WTC11 (cell line): ENCODE measurements around the gene TBKBP1. TPM values are rescaled to one million over a fixed set of nuclear protein-coding genes. Genes with fewer than 3 reads are reported as not detected.

Source experiments
- ATAC-seq: fragments of 200-7000 bp; cut with Tn5 transposase; 2 replicates; pipeline ENCODE4 v1.10.0; 2021; ENCODE audit warnings: mild to moderate bottlenecking, moderate library complexity
- CTCF ChIA-PET: fragments of 300-600 bp; sonication (Branson Sonifier 250); formaldehyde crosslinking; loops from one replicate; lab custom pipeline; 2021; ENCODE audit warnings: antibody characterized with exemption; lab: Charles Lee
- POLR2A ChIA-PET: fragments of 350-600 bp; sonication (Branson Sonifier 250); formaldehyde crosslinking; loops from one replicate; lab custom pipeline; 2021; ENCODE audit warnings: antibody characterized with exemption; lab: Charles Lee
- DNase-seq: peaks from one replicate; pipeline ENCODE4 v3.0.0; 2021; ENCODE audit warnings: low spot score
- H3K27ac Mint-ChIP-seq: 2 replicates; pipeline ENCODE4 v1.8.0; 2021; ENCODE audit warnings: mixed read lengths
- H3K27me3 Mint-ChIP-seq: 2 replicates; pipeline ENCODE4 v1.8.0; 2021; ENCODE audit warnings: low read depth, mild to moderate bottlenecking, moderate library complexity, mixed read lengths
- H3K36me3 Mint-ChIP-seq: 2 replicates; pipeline ENCODE4 v1.8.0; 2021; ENCODE audit warnings: mixed read lengths
- H3K4me1 Mint-ChIP-seq: 2 replicates; pipeline ENCODE4 v1.8.0; 2022; ENCODE audit warnings: mixed read lengths
- H3K4me3 Mint-ChIP-seq: 2 replicates; pipeline ENCODE4 v1.8.0; 2021; ENCODE audit warnings: mild to moderate bottlenecking, moderate library complexity, mixed read lengths
- H3K9me3 Mint-ChIP-seq: 2 replicates; pipeline ENCODE4 v1.8.0; 2021; ENCODE audit warnings: mixed read lengths
- ARID4B ChIP-seq: sonication (generic); formaldehyde crosslinking; IDR thresholded peaks from 2 replicates; pipeline ENCODE4 v1.8.0; 2023; ENCODE audit warnings: missing genetic modification reagents, mild to moderate bottlenecking, borderline replicate concordance
- CBFB ChIP-seq: sonication (generic); formaldehyde crosslinking; IDR thresholded peaks from 2 replicates; pipeline ENCODE4 v1.8.1; 2022; ENCODE audit warnings: mild to moderate bottlenecking, low read depth, missing genetic modification reagents
- CTCF ChIP-seq: fragments of 200-600 bp; IDR thresholded peaks from 2 replicates; pipeline ENCODE4 v1.8.0; 2022; ENCODE audit warnings: antibody characterized with exemption
- EMX1 ChIP-seq: fragments of 250-450 bp; sonication (Bioruptor Pico); IDR thresholded peaks from 2 replicates; pipeline ENCODE4 v1.8.0; 2021; ENCODE audit warnings: mild to moderate bottlenecking
- FOXJ3 ChIP-seq: sonication (generic); formaldehyde crosslinking; IDR thresholded peaks from 2 replicates; pipeline ENCODE4 v1.9.0; 2021; ENCODE audit warnings: missing genetic modification reagents, mild to moderate bottlenecking, borderline replicate concordance
- MAX ChIP-seq: sonication (generic); formaldehyde crosslinking; IDR thresholded peaks from 2 replicates; pipeline ENCODE4 v1.8.0; 2022; ENCODE audit warnings: mild to moderate bottlenecking, missing genetic modification reagents
- NFYB ChIP-seq: sonication (generic); formaldehyde crosslinking; conservative IDR thresholded peaks from 2 replicates; pipeline ENCODE4 v1.8.0; 2022; ENCODE audit warnings: low read depth, missing genetic modification reagents
- NR2C2 ChIP-seq: sonication (generic); formaldehyde crosslinking; IDR thresholded peaks from 2 replicates; pipeline ENCODE4 v1.8.0; 2022; ENCODE audit warnings: mild to moderate bottlenecking, missing genetic modification reagents
- RELA ChIP-seq: sonication (generic); formaldehyde crosslinking; IDR thresholded peaks from 2 replicates; pipeline ENCODE4 v1.8.1; 2022; ENCODE audit warnings: missing genetic modification reagents, mild to moderate bottlenecking, borderline replicate concordance
- STAT6 ChIP-seq: sonication (generic); formaldehyde crosslinking; conservative IDR thresholded peaks from 2 replicates; pipeline ENCODE4 v1.8.1; 2023; ENCODE audit warnings: mild to moderate bottlenecking, low read depth, missing genetic modification reagents, moderate library complexity
- ZNF138 ChIP-seq: sonication (generic); formaldehyde crosslinking; conservative IDR thresholded peaks from 2 replicates; pipeline ENCODE4 v1.8.1; 2022; ENCODE audit warnings: mild to moderate bottlenecking, moderate library complexity, missing genetic modification reagents
- ZNF219 ChIP-seq: sonication (generic); formaldehyde crosslinking; IDR thresholded peaks from 2 replicates; pipeline ENCODE4 v1.8.0; 2023; ENCODE audit warnings: missing genetic modification reagents, mild to moderate bottlenecking, borderline replicate concordance
- ZNF396 ChIP-seq: fragments of 250-450 bp; sonication (Bioruptor Pico); IDR thresholded peaks from 2 replicates; pipeline ENCODE4 v1.8.0; 2021; ENCODE audit warnings: mild to moderate bottlenecking, moderate library complexity, borderline replicate concordance
- ZNF425 ChIP-seq: fragments of 250-450 bp; sonication (Bioruptor Pico); conservative IDR thresholded peaks from 2 replicates; pipeline ENCODE4 v1.9.0; 2021; ENCODE audit warnings: mild to moderate bottlenecking
- total RNA-seq: library from RNA; stranded (reverse); gene quantifications from 3 replicates; pipeline ENCODE4 v1.2.3, GENCODE V29; 2021

TBKBP1 gene
- total RNA-seq, 1 experiment from 2014 or later = 17.4 TPM

GRCh38 chr17:47728214-47728877, 34.4 kb downstream of the TBKBP1 start:
- H3K27me3 Mint-ChIP-seq = peaks cover 42% of the 10 kb centered on the region
- peaks cover 14% of the 10 kb centered on the region for H3K4me1 Mint-ChIP-seq

More at GRCh38 chr17:47728214-47728877, 34.4 kb downstream of the TBKBP1 start:
- CTCF ChIA-PET = no interaction called here
- POLR2A ChIA-PET = interaction anchor here (0.5 kb wide), 1 partner anchor 115 kb away, joined by 4 read pairs; no protein-coding TSS in a partner anchor
- TF ChIP-seq ZNF396 (CRISPR knock-in tag) = no peak
- TF ChIP-seq ZNF138 (CRISPR knock-in tag) = no peak
- no peak for TF ChIP-seq ZNF219 (CRISPR knock-in tag)
- TF ChIP-seq MAX (CRISPR knock-in tag) = no peak
- TF ChIP-seq CBFB (CRISPR knock-in tag) = no peak
- TF ChIP-seq STAT6 = no peak
- TF ChIP-seq ARID4B (CRISPR knock-in tag) = no peak
- no peak for TF ChIP-seq CTCF
- TF ChIP-seq RELA (CRISPR knock-in tag) = no peak
- TF ChIP-seq EMX1 = no peak
- TF ChIP-seq ZNF425 (CRISPR knock-in tag) = no peak
- TF ChIP-seq NR2C2 (CRISPR knock-in tag) = no peak
- TF ChIP-seq FOXJ3 = no peak
- TF ChIP-seq NFYB (CRISPR knock-in tag) = no peak
- Mint-ChIP-seq H3K4me3 (no peak overlapping the region), H3K36me3 (no peaks in the 10 kb centered on the region), H3K9me3 (no peaks in the 10 kb centered on the region), H3K27ac (no peak overlapping the region)
- DNase-seq (no peak), ATAC-seq (no peak)
